ENCODE results near the gene RNF187.

Gene RNF187

GRCh38 chr1:228511546-228512445 is 24.6 kb downstream of the RNF187 start:
- DNase-seq = no peak

- no peak for DNase-seq
These were observed 25.6 kb downstream of the RNF187 start for GRCh38 chr1:228512781-228513198.

- no peak for DNase-seq
These were observed 26.2 kb downstream of the RNF187 start for GRCh38 chr1:228513236-228513900.

- no peak for DNase-seq
These were observed 27.2 kb downstream of the RNF187 start for GRCh38 chr1:228514421-228514820.

GRCh38 chr1:228515200-228515834 is 28.1 kb downstream of the RNF187 start:
- no peak for DNase-seq

- DNase-seq = no peak
These were observed 30.5 kb downstream of the RNF187 start for GRCh38 chr1:228517655-228518054.

- no peak for DNase-seq
These were observed 40.4 kb downstream of the RNF187 start for GRCh38 chr1:228527596-228527995.

- DNase-seq = no peak
These were observed 41.4 kb downstream of the RNF187 start for GRCh38 chr1:228528612-228529011.

- DNase-seq = no peak
These were observed 43.0 kb downstream of the RNF187 start for GRCh38 chr1:228530086-228530758.

GRCh38 chr1:228530951-228531731 is 44.0 kb downstream of the RNF187 start:
- no peak for DNase-seq

- DNase-seq = no peak
These were observed 51.6 kb downstream of the RNF187 start for GRCh38 chr1:228538831-228539230.

GRCh38 chr1:228540161-228540917 is 53.2 kb downstream of the RNF187 start:
- DNase-seq = no peak

GRCh38 chr1:228541725-228542124 is 54.5 kb downstream of the RNF187 start:
- no peak for DNase-seq

GRCh38 chr1:228542376-228542775 is 55.2 kb downstream of the RNF187 start:
- DNase-seq = no peak

GRCh38 chr1:228542981-228543380 is 55.8 kb downstream of the RNF187 start:
- no peak for DNase-seq

- DNase-seq = no peak
These were observed 56.2 kb downstream of the RNF187 start for GRCh38 chr1:228543396-228543795.

GRCh38 chr1:228544021-228544850 is 57.1 kb downstream of the RNF187 start:
- DNase-seq = no peak

GRCh38 chr1:228544921-228545591 is 57.9 kb downstream of the RNF187 start:
- DNase-seq = no peak
